Lung (tissue), 12 donors: ENCODE results near the gene MICAL2. TPM values are rescaled to one million over a fixed set of nuclear protein-coding genes. Genes with fewer than 3 reads are reported as not detected.

ENCODE experiments used
- ATAC-seq: fragments of 200-7000 bp; cut with Tn5 transposase; one replicate; pipeline ENCODE4 v1.9.1; 2020; ENCODE audit warnings: moderate number of reproducible peaks; ENCODE audit not compliant: insufficient read depth, low FRiP score
- DNase-seq, 3 donors: peaks; one replicate each; pipeline ENCODE4 v3.0.0-alpha.2; 2013 to 2017
- H3K27ac ChIP-seq, 2 donors: one replicate each; pipeline ENCODE4 v1.5.1; 2013; ENCODE audit warnings: mild to moderate bottlenecking in 2 of 2, moderate library complexity in 2 of 2, control low read depth in 1 of 2, inconsistent platforms in 1 of 2, low read depth in 1 of 2, low read length in 1 of 2
- H3K27me3 ChIP-seq, 3 donors: one replicate each; pipeline ENCODE4 v1.5.1; 2013; ENCODE audit warnings: low read length in 2 of 3; ENCODE audit not compliant: control insufficient read depth in 3 of 3, insufficient read depth in 3 of 3
- H3K36me3 ChIP-seq, 4 donors: one replicate each; pipeline ENCODE4 v1.5.1; 2013; ENCODE audit warnings: low read length in 4 of 4, mild to moderate bottlenecking in 1 of 4, moderate library complexity in 1 of 4; ENCODE audit not compliant: control insufficient read depth in 4 of 4, insufficient read depth in 4 of 4
- H3K4me1 ChIP-seq, 5 donors: one replicate each; pipeline ENCODE4 v1.5.1; 2013; ENCODE audit warnings: low read length in 5 of 5, mild to moderate bottlenecking in 2 of 5, moderate library complexity in 1 of 5; ENCODE audit not compliant: control insufficient read depth in 5 of 5, insufficient read depth in 5 of 5
- H3K4me3 ChIP-seq: one replicate; pipeline ENCODE4 v1.5.1; 2013; ENCODE audit warnings: mild to moderate bottlenecking, control low read depth, moderate library complexity
- H3K9ac ChIP-seq, 2 donors: one replicate each; pipeline ENCODE4 v1.5.1; 2013; ENCODE audit warnings: low read length in 2 of 2, control low read depth in 1 of 2; ENCODE audit not compliant: insufficient read depth in 1 of 2
- H3K9me3 ChIP-seq, 4 donors: one replicate each; pipeline ENCODE4 v1.5.1; 2013; ENCODE audit warnings: low read length in 3 of 4, mild to moderate bottlenecking in 1 of 4, moderate library complexity in 1 of 4; ENCODE audit not compliant: control insufficient read depth in 4 of 4, insufficient read depth in 3 of 4
- CTCF ChIP-seq: IDR thresholded peaks from 2 replicates; pipeline ENCODE4 v1.5.1; 2012; ENCODE audit warnings: mild to moderate bottlenecking; ENCODE audit errors: control extremely low read depth, extremely low read depth
- WGBS, 2 donors: extraction: QIAGEN DNeasy Blood & Tissue Kit; methylation state at CpG; one replicate each; pipeline ENCODE4 v1.1.7; 2013; 5-methylcytosine and 5-hydroxymethylcytosine counted together
- polyA plus RNA-seq, 2 donors: library from polyadenylated mRNA; stranded (reverse); fragments of 200-250 nt; gene quantifications; one replicate each; pipeline ENCODE4 v1.2.1, GENCODE V29; 2013
- total RNA-seq, 2 donors: library from RNA; depleted of rRNA in 1 of 2; stranded (reverse); fragments of >200 nt in 1 of 2; gene quantifications; one replicate each; pipeline ENCODE4 v1.2.1, GENCODE V29; 2014 to 2021
- donor health status: control.
- donor health status: control.
- donor health status: Bipolar disorder and iron deficiency.
- donor health status: healthy.
- donor health status: DM: yes; HTN: yes; CAD: no.

The MICAL2 gene
- total and polyA plus RNA-seq, 4 donors, result 38.2 to 218 (median 99.6) TPM

- H3K9me3 ChIP-seq, result no peaks in the 10 kb centered on the region
- no peak overlapping the region for H3K27ac ChIP-seq
- 73 to 81% methylated on average over 3 of the region's 3 CpGs for WGBS, 2 donors
- no peak for ATAC-seq
- TF ChIP-seq CTCF, result no peak
- no peak for DNase-seq
- peaks cover under 1 to 8% (median 1%) of the 10 kb centered on the region in 5 donors for H3K4me1 ChIP-seq
- no peak overlapping the region for H3K4me3 ChIP-seq
- no peaks in the 10 kb centered on the region for H3K27me3 ChIP-seq
- H3K36me3 ChIP-seq, result peaks cover 0 to 20% (median 10%) of the 10 kb centered on the region in 4 donors
- no peak overlapping the region for H3K9ac ChIP-seq
Measured at GRCh38 chr11:12206529-12206928, 96.1 kb downstream of the MICAL2 start.

GRCh38 chr11:12207384-12208150, 97.2 kb downstream of the MICAL2 start:
- TF ChIP-seq CTCF, result no peak
- H3K9ac ChIP-seq, result no peak overlapping the region
- peaks cover 0 to 6% (median 0%) of the 10 kb centered on the region in 5 donors for H3K4me1 ChIP-seq
- no peaks in the 10 kb centered on the region for H3K9me3 ChIP-seq
- ATAC-seq (no peak), DNase-seq (no peak)
- H3K27ac ChIP-seq, result no peak overlapping the region
- WGBS, 2 donors, result 91 to 94% methylated on average over 9 of the region's 9 CpGs
- H3K36me3 ChIP-seq, result peaks cover 0 to 20% (median 10%) of the 10 kb centered on the region in 4 donors
- H3K27me3 ChIP-seq, result no peaks in the 10 kb centered on the region
- H3K4me3 ChIP-seq, result no peak overlapping the region

- Histone ChIP-seq H3K9ac (no peak overlapping the region), H3K4me3 (no peak overlapping the region), H3K27me3 (no peaks in the 10 kb centered on the region), H3K27ac (no peak overlapping the region), H3K4me1 (peaks cover 0 to 6% (median 0%) of the 10 kb centered on the region in 5 donors), H3K9me3 (no peaks in the 10 kb centered on the region), H3K36me3 (peaks cover 0 to 28% (median 10%) of the 10 kb centered on the region in 4 donors)
- DNase-seq (no peak), ATAC-seq (no peak)
- no peak for TF ChIP-seq CTCF
- WGBS, 2 donors, result 91 to 96% methylated on average over 2 of the region's 2 CpGs
Measured at GRCh38 chr11:12209096-12209495, 98.7 kb downstream of the MICAL2 start.
